Esophagus squamous epithelium (tissue), 5 donors: ENCODE results near the gene RAB35. TPM values are rescaled to one million over a fixed set of nuclear protein-coding genes. Genes with fewer than 3 reads are reported as not detected.

Experiments
- DNase-seq: peaks from one replicate; lab custom pipeline; 2025; lab: John Stamatoyannopoulos, UW
- H3K27ac ChIP-seq, 4 donors: fragments of 200-600 bp; sonication (generic); one replicate each; pipeline ENCODE4 v1.5.1; 2016 to 2019; ENCODE audit warnings: mild to moderate bottlenecking in 1 of 4
- H3K27me3 ChIP-seq, 4 donors: fragments of 200-600 bp; sonication (generic); 1 replicate in 3 of 4; 2 replicates in 1 of 4; pipeline versions ENCODE4 v1.5.1 to v1.6.0; 2017 to 2021; ENCODE audit warnings: antibody characterized with exemption in 1 of 4
- H3K36me3 ChIP-seq, 3 donors: fragments of 200-600 bp; sonication (generic); one replicate each; pipeline ENCODE4 v1.5.1; 2016 to 2019
- H3K4me1 ChIP-seq, 3 donors: fragments of 200-600 bp; sonication (generic); one replicate each; pipeline ENCODE4 v1.5.1; 2017 to 2019
- H3K4me3 ChIP-seq, 4 donors: fragments of 200-600 bp; sonication (generic); 1 replicate in 3 of 4; 2 replicates in 1 of 4; pipeline ENCODE4 v1.5.1; 2016 to 2019; ENCODE audit warnings: mild to moderate bottlenecking in 2 of 4, moderate library complexity in 1 of 4
- H3K9me3 ChIP-seq, 3 donors: fragments of 200-600 bp; sonication (generic); one replicate each; pipeline ENCODE4 v1.5.1; 2016 to 2019
- POLR2A ChIP-seq, 4 donors: fragments of 450-650 bp; IDR thresholded peaks; one replicate each; pipeline ENCODE4 v1.6.1; 2017; ENCODE audit warnings: antibody characterized with exemption in 4 of 4, mild to moderate bottlenecking in 4 of 4, moderate library complexity in 3 of 4
- WGBS, 2 donors: methylation state at CpG; one replicate each; pipeline ENCODE4 v1.1.5; 2018; 5-methylcytosine and 5-hydroxymethylcytosine counted together
- intact Hi-C: fragments of 100-400 bp; cut with DNase I; formaldehyde crosslinking; loops from one replicate; pipeline ENCODE4 v1.15.0; 2022
- total RNA-seq, 4 donors: library from RNA; depleted of rRNA; stranded (reverse); fragments of >200 nt; gene quantifications; one replicate each; pipeline ENCODE4 v1.1.0, GENCODE V29; 2016
- TF ChIP-seq, protein P1 (sequence below), 6 experiments: fragments of 450-650 bp in 4 of 6; fragments of 200-600 bp in 2 of 6; sonication (generic) in 2 of 6; IDR thresholded peaks; one replicate each; pipeline ENCODE4 v1.5.1; 2016 to 2019; ENCODE audit warnings: antibody characterized with exemption in 6 of 6, mild to moderate bottlenecking in 4 of 6, moderate library complexity in 4 of 6
- donor health status: DM: yes; HTN: yes; CAD: no.

The RAB35 gene
- 10 to 100 TPM; 25.8 to 38.9 (median 32.0) TPM for total RNA-seq

- DNase-seq = no peak
- TF ChIP-seq POLR2A (IDR thresholded peaks at IDR 0.05) = no peak
- TF ChIP-seq, protein P1, sequence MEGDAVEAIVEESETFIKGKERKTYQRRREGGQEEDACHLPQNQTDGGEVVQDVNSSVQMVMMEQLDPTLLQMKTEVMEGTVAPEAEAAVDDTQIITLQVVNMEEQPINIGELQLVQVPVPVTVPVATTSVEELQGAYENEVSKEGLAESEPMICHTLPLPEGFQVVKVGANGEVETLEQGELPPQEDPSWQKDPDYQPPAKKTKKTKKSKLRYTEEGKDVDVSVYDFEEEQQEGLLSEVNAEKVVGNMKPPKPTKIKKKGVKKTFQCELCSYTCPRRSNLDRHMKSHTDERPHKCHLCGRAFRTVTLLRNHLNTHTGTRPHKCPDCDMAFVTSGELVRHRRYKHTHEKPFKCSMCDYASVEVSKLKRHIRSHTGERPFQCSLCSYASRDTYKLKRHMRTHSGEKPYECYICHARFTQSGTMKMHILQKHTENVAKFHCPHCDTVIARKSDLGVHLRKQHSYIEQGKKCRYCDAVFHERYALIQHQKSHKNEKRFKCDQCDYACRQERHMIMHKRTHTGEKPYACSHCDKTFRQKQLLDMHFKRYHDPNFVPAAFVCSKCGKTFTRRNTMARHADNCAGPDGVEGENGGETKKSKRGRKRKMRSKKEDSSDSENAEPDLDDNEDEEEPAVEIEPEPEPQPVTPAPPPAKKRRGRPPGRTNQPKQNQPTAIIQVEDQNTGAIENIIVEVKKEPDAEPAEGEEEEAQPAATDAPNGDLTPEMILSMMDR (IDR thresholded peaks at IDR 0.05) = no peak
- intact Hi-C loops = no loop called here
- no peaks in the 10 kb centered on the region for H3K9me3 ChIP-seq
- no peaks in the 10 kb centered on the region for H3K27me3 ChIP-seq
- peaks cover 0 to 22% (median 0%) of the 10 kb centered on the region in 3 donors for H3K36me3 ChIP-seq
- 0% methylated on average over 2 of the region's 50 CpGs; no CpG with 5 or more reads in 1 of the 2 donors for WGBS, 2 donors
- peaks cover 36 to 71% (median 40%) of the 10 kb centered on the region in 3 donors for H3K4me1 ChIP-seq
- H3K27ac ChIP-seq = peak within 1 kb of the TSS; percentile 93 to 97 (median 96)
- peak within 1 kb of the TSS; percentile 61 to 93 (median 78) for H3K4me3 ChIP-seq
These were observed at the start of gene RAB35 for GRCh38 chr12:120116441-120116791. Gene RAB35 (minus strand): TSS chr12:120116753. CDS start chr12:120116650, 103 bp downstream.

DNA sequence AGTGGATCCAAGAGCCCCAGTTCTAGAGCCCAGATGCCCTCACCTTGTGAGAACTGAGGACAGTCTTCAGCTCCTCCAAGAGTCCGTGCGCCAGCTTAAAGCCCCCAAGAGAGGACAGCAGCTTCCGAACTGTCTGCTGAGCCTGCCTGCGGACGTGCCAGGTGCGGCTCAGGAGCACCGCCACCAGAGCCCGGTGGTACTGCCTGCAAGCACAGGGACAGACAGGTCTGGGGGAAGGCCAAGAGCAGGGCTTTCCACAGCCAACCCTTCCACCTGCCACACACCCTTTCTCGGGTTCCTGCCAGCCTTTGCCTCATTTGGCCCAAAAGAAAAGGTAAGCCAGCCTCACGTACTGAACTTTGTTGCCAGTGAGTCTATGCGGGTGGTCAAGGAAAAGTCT is 47.7 kb upstream of the RAB35 start:
- 90 to 97% methylated on average over 5 to 11 of the region's 11 CpGs for WGBS, 2 donors
- Histone ChIP-seq H3K4me1 (no peaks in the 10 kb centered on the region), H3K4me3 (no peak overlapping the region), H3K27ac (no peak overlapping the region), H3K9me3 (no peaks in the 10 kb centered on the region), H3K27me3 (no peaks in the 10 kb centered on the region), H3K36me3 (peaks cover 38 to 100% (median 73%) of the 10 kb centered on the region in 3 donors)
- intact Hi-C loops = no loop called here
- DNase-seq = no peak
- TF ChIP-seq, protein P1 (IDR thresholded peaks at IDR 0.05) = no peak
- TF ChIP-seq POLR2A (IDR thresholded peaks at IDR 0.05) = no peak

DNA sequence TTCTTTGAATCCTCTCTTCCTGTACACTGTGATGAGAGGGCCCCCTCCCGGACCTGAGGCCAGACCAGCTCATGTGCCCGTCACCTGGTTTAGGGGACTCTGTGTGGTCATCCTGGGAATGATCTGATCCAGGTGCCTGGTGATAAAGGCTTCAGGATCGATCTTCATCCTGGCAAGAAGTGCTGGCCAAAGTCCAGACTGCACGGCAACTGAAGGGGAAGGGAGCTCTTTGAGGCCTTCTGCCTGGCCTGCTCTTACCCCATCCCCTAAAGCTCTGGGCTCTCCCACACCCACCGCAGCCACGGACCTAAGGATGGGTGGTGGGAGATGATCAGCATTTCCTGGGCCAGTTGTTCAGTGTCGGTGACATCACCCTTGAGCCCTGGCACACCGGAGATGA is 46.2 kb upstream of the RAB35 start:
- H3K4me3 ChIP-seq = no peak overlapping the region
- H3K4me1 ChIP-seq = no peaks in the 10 kb centered on the region
- TF ChIP-seq, protein P1 (IDR thresholded peaks at IDR 0.05) = no peak
- TF ChIP-seq POLR2A (IDR thresholded peaks at IDR 0.05) = no peak
- peaks cover 37 to 100% (median 77%) of the 10 kb centered on the region in 3 donors for H3K36me3 ChIP-seq
- H3K27ac ChIP-seq = no peak overlapping the region
- DNase-seq = no peak
- H3K9me3 ChIP-seq = no peaks in the 10 kb centered on the region
- no peaks in the 10 kb centered on the region for H3K27me3 ChIP-seq
- 83 to 95% methylated on average over 4 of the region's 8 CpGs for WGBS, 2 donors
- intact Hi-C loops = no loop called here

- no peaks in the 10 kb centered on the region for H3K9me3 ChIP-seq
- DNase-seq = no peak
- 95 to 97% methylated on average over 8 to 11 of the region's 11 CpGs for WGBS, 2 donors
- peaks cover 40 to 100% (median 76%) of the 10 kb centered on the region in 3 donors for H3K36me3 ChIP-seq
- TF ChIP-seq, protein P1 (IDR thresholded peaks at IDR 0.05) = no peak
- TF ChIP-seq POLR2A (IDR thresholded peaks at IDR 0.05) = no peak
- no peak overlapping the region for H3K27ac ChIP-seq
- no peaks in the 10 kb centered on the region for H3K4me1 ChIP-seq
- no peak overlapping the region for H3K4me3 ChIP-seq
- intact Hi-C loops = no loop called here
- no peaks in the 10 kb centered on the region for H3K27me3 ChIP-seq
These were observed 45.3 kb upstream of the RAB35 start for GRCh38 chr12:120161852-120162251.

GRCh38 chr12:120159509-120160237 is 43.1 kb upstream of the RAB35 start:
- intact Hi-C loops = no loop called here
- DNase-seq = no peak

More at GRCh38 chr12:120159509-120160237, 43.1 kb upstream of the RAB35 start:
- H3K4me1 ChIP-seq = no peaks in the 10 kb centered on the region
- TF ChIP-seq, protein P1 (IDR thresholded peaks at IDR 0.05) = no peak
- no peak for TF ChIP-seq POLR2A (IDR thresholded peaks at IDR 0.05)
- 88 to 89% methylated on average over 5 to 11 of the region's 12 CpGs for WGBS, 2 donors
- no peaks in the 10 kb centered on the region for H3K27me3 ChIP-seq
- H3K4me3 ChIP-seq = no peak overlapping the region
- peaks cover 54 to 100% (median 91%) of the 10 kb centered on the region in 3 donors for H3K36me3 ChIP-seq
- no peaks in the 10 kb centered on the region for H3K9me3 ChIP-seq
- H3K27ac ChIP-seq = peak overlapping the region in 1 of 4 donors; percentile 11
